BJ (cell line): Measurements from ENCODE around the gene CYP1A2. TPM values are rescaled to one million over a fixed set of nuclear protein-coding genes. Genes with fewer than 3 reads are reported as not detected.

Experiments used
- CTCF ChIA-PET: fragments of 350-600 bp; formaldehyde crosslinking; extraction: SDS; loops from one replicate; lab custom pipeline; 2021; ENCODE audit warnings: antibody characterized with exemption, inconsistent platforms; lab: Yijun Ruan, JAX
- POLR2A ChIA-PET: fragments of 300-600 bp; sonication (Branson Sonifier 250); formaldehyde crosslinking; extraction: SDS; loops from one replicate; lab custom pipeline; 2021; ENCODE audit warnings: antibody characterized with exemption; lab: Charles Lee
- DNase-seq: peaks from one replicate; pipeline ENCODE4 v3.0.0-alpha.2; 2011; ENCODE audit warnings: low read depth
- H3K27me3 ChIP-seq: 2 replicates; pipeline ENCODE4 v1.6.0; 2011; ENCODE audit warnings: low read length; ENCODE audit not compliant: control insufficient read depth, insufficient read depth
- H3K36me3 ChIP-seq: 2 replicates; pipeline ENCODE4 v1.5.1; 2011; ENCODE audit warnings: low read length; ENCODE audit not compliant: control insufficient read depth, insufficient read depth
- H3K4me3 ChIP-seq: 2 replicates; pipeline ENCODE4 v1.5.1; 2011; ENCODE audit warnings: low read depth, mild to moderate bottlenecking, control low read depth, low read length
- CTCF ChIP-seq: IDR thresholded peaks from 2 replicates; pipeline ENCODE4 v1.5.1; 2011; ENCODE audit warnings: low read depth, mild to moderate bottlenecking, control low read depth, inconsistent platforms, low read length, moderate library complexity; ENCODE audit not compliant: insufficient read depth
- polyA plus RNA-seq: library from polyadenylated mRNA; depleted of rRNA; stranded (reverse); fragments of >200 nt; gene quantifications from 2 replicates; pipeline ENCODE4 v1.2.3, GENCODE V29; 2011

Gene CYP1A2
- polyA plus RNA-seq, 1 experiment: not detected

- CTCF ChIA-PET: interaction anchor here (0.6 to 5.7 kb wide), 3 partner anchors 17 to 356 kb away, joined by 3 to 24 read pairs (median 5); no protein-coding TSS in a partner anchor
- Histone ChIP-seq H3K4me3 (no peak overlapping the region), H3K36me3 (no peaks in the 10 kb centered on the region), H3K27me3 (peaks cover 11% of the 10 kb centered on the region)
- DNase-seq: peak; percentile 15
- POLR2A ChIA-PET: no interaction called here
- TF ChIP-seq CTCF: no peak
Observed at GRCh38 chr15:74752531-74752930, 3.9 kb downstream of the CYP1A2 start.

- Histone ChIP-seq H3K36me3 (no peaks in the 10 kb centered on the region), H3K4me3 (no peak overlapping the region), H3K27me3 (peaks cover 15% of the 10 kb centered on the region)
- ChIA-PET CTCF (interaction anchor here (1.2 to 2.7 kb wide), 2 partner anchors 15 to 26 kb away, joined by 3 to 16 read pairs; no protein-coding TSS in a partner anchor), POLR2A (no interaction called here)
- no peak for TF ChIP-seq CTCF
- no peak for DNase-seq
Observed at GRCh38 chr15:74754593-74755215, 6.1 kb downstream of the CYP1A2 start.

GRCh38 chr15:74758736-74759135, 10.1 kb downstream of the CYP1A2 start:
- H3K36me3 ChIP-seq: no peaks in the 10 kb centered on the region
- POLR2A ChIA-PET: no interaction called here

GRCh38 chr15:74762791-74763150, 14.1 kb downstream of the CYP1A2 start:
- ChIA-PET CTCF (interaction anchor here (0.7 to 26.9 kb wide), 4 partner anchors 8 to 189 kb away, joined by 3 to 563 read pairs (median 13); no protein-coding TSS in a partner anchor), POLR2A (no interaction called here)
- H3K27me3 ChIP-seq: peaks cover 11% of the 10 kb centered on the region
- TF ChIP-seq CTCF: no peak
- DNase-seq: no peak
- H3K4me3 ChIP-seq: no peak overlapping the region
- no peaks in the 10 kb centered on the region for H3K36me3 ChIP-seq

More at GRCh38 chr15:74758736-74759135, 10.1 kb downstream of the CYP1A2 start:
- CTCF ChIA-PET: interaction anchor here (3.6 to 26.9 kb wide), 2 partner anchors 11 to 127 kb away, joined by 43 to 563 read pairs; no protein-coding TSS in a partner anchor
- Histone ChIP-seq H3K4me3 (no peak overlapping the region), H3K27me3 (peaks cover 9% of the 10 kb centered on the region)
- no peak for DNase-seq
- TF ChIP-seq CTCF: no peak

- TF ChIP-seq CTCF: no peak
- no peak overlapping the region for H3K4me3 ChIP-seq
- ChIA-PET POLR2A (no interaction called here), CTCF (interaction anchor here (1.1 to 26.9 kb wide), 3 partner anchors 8 to 188 kb away, joined by 3 to 563 read pairs (median 22); no protein-coding TSS in a partner anchor)
- H3K36me3 ChIP-seq: no peaks in the 10 kb centered on the region
- peaks cover 11% of the 10 kb centered on the region for H3K27me3 ChIP-seq
- no peak for DNase-seq
Observed at GRCh38 chr15:74763416-74763815, 14.8 kb downstream of the CYP1A2 start.
